HUES6 (cell line): ENCODE measurements around the gene RPRD1B.

Experiments
- H3K27ac ChIP-seq: 2 replicates; pipeline ENCODE4 v1.7.0; 2013; ENCODE audit warnings: low read depth, mild to moderate bottlenecking, low read length, inconsistent platforms
- H3K27me3 ChIP-seq: 2 replicates; pipeline ENCODE4 v1.6.1; 2013; ENCODE audit warnings: low read length; ENCODE audit not compliant: control insufficient read depth, insufficient read depth
- H3K36me3 ChIP-seq: 2 replicates; pipeline ENCODE4 v1.6.1; 2013; ENCODE audit warnings: low read length; ENCODE audit not compliant: control insufficient read depth, insufficient read depth
- H3K4me1 ChIP-seq: 2 replicates; pipeline ENCODE4 v1.6.1; 2013; ENCODE audit warnings: low read length; ENCODE audit not compliant: control insufficient read depth, insufficient read depth
- H3K4me3 ChIP-seq: 2 replicates; pipeline ENCODE4 v1.5.1; 2013; ENCODE audit warnings: low read depth, low read length
- H3K9ac ChIP-seq: one replicate; pipeline ENCODE4 v1.6.1; 2013; ENCODE audit warnings: mild to moderate bottlenecking, low read length
- H3K9me3 ChIP-seq: 2 replicates; pipeline ENCODE4 v1.6.1; 2013; ENCODE audit warnings: low read depth, low read length; ENCODE audit not compliant: control insufficient read depth, insufficient read depth

RPRD1B gene

GRCh38 chr20:38108438-38108985 is 75.0 kb downstream of the RPRD1B start:
- Histone ChIP-seq H3K9me3 (no peaks in the 10 kb centered on the region), H3K4me1 (no peaks in the 10 kb centered on the region), H3K9ac (no peak overlapping the region), H3K27ac (no peak overlapping the region), H3K36me3 (no peaks in the 10 kb centered on the region), H3K4me3 (no peak overlapping the region), H3K27me3 (no peaks in the 10 kb centered on the region)

GRCh38 chr20:38108986-38109541 is 75.5 kb downstream of the RPRD1B start:
- peaks cover 4% of the 10 kb centered on the region for H3K4me1 ChIP-seq
- no peak overlapping the region for H3K27ac ChIP-seq
- no peaks in the 10 kb centered on the region for H3K27me3 ChIP-seq
- no peak overlapping the region for H3K4me3 ChIP-seq
- no peak overlapping the region for H3K9ac ChIP-seq
- H3K36me3 ChIP-seq: no peaks in the 10 kb centered on the region
- no peaks in the 10 kb centered on the region for H3K9me3 ChIP-seq

- H3K9ac ChIP-seq: no peak overlapping the region
Measured at GRCh38 chr20:38109591-38110524, 76.3 kb downstream of the RPRD1B start.

GRCh38 chr20:38110525-38111178 is 77.1 kb downstream of the RPRD1B start:
- Histone ChIP-seq H3K4me1 (peaks cover 4% of the 10 kb centered on the region), H3K4me3 (no peak overlapping the region), H3K27me3 (no peaks in the 10 kb centered on the region), H3K9ac (no peak overlapping the region), H3K27ac (no peak overlapping the region), H3K36me3 (no peaks in the 10 kb centered on the region), H3K9me3 (no peaks in the 10 kb centered on the region)

More at GRCh38 chr20:38109591-38110524, 76.3 kb downstream of the RPRD1B start:
- H3K36me3 ChIP-seq: no peaks in the 10 kb centered on the region
- peaks cover 4% of the 10 kb centered on the region for H3K4me1 ChIP-seq
- no peaks in the 10 kb centered on the region for H3K9me3 ChIP-seq
- no peak overlapping the region for H3K4me3 ChIP-seq
- no peak overlapping the region for H3K27ac ChIP-seq
- no peaks in the 10 kb centered on the region for H3K27me3 ChIP-seq

GRCh38 chr20:38111366-38112232 is 78.1 kb downstream of the RPRD1B start:
- Histone ChIP-seq H3K4me1 (peaks cover 4% of the 10 kb centered on the region), H3K36me3 (no peaks in the 10 kb centered on the region), H3K27ac (no peak overlapping the region), H3K9me3 (no peaks in the 10 kb centered on the region), H3K27me3 (no peaks in the 10 kb centered on the region), H3K9ac (no peak overlapping the region), H3K4me3 (no peak overlapping the region)

- Histone ChIP-seq H3K4me1 (peaks cover 4% of the 10 kb centered on the region), H3K27ac (no peak overlapping the region), H3K9ac (no peak overlapping the region), H3K9me3 (no peaks in the 10 kb centered on the region), H3K4me3 (no peak overlapping the region), H3K27me3 (no peaks in the 10 kb centered on the region), H3K36me3 (no peaks in the 10 kb centered on the region)
Measured at GRCh38 chr20:38112261-38112929, 78.8 kb downstream of the RPRD1B start.

GRCh38 chr20:38112930-38113294 is 79.4 kb downstream of the RPRD1B start:
- Histone ChIP-seq H3K4me1 (peaks cover 4% of the 10 kb centered on the region), H3K36me3 (no peaks in the 10 kb centered on the region), H3K27ac (no peak overlapping the region), H3K4me3 (no peak overlapping the region), H3K9me3 (no peaks in the 10 kb centered on the region), H3K27me3 (no peaks in the 10 kb centered on the region), H3K9ac (no peak overlapping the region)

- Histone ChIP-seq H3K27ac (no peak overlapping the region), H3K9me3 (no peaks in the 10 kb centered on the region)
Measured at GRCh38 chr20:38113401-38114325, 80.1 kb downstream of the RPRD1B start.

GRCh38 chr20:38114353-38114791 is 80.8 kb downstream of the RPRD1B start:
- no peaks in the 10 kb centered on the region for H3K36me3 ChIP-seq
- no peak overlapping the region for H3K9ac ChIP-seq
- H3K27ac ChIP-seq: no peak overlapping the region
- H3K27me3 ChIP-seq: no peaks in the 10 kb centered on the region
- no peak overlapping the region for H3K4me3 ChIP-seq
- peaks cover 4% of the 10 kb centered on the region for H3K4me1 ChIP-seq
- H3K9me3 ChIP-seq: no peaks in the 10 kb centered on the region

More at GRCh38 chr20:38113401-38114325, 80.1 kb downstream of the RPRD1B start:
- no peak overlapping the region for H3K4me3 ChIP-seq
- no peaks in the 10 kb centered on the region for H3K36me3 ChIP-seq
- H3K27me3 ChIP-seq: no peaks in the 10 kb centered on the region
- H3K9ac ChIP-seq: no peak overlapping the region
- peaks cover 4% of the 10 kb centered on the region for H3K4me1 ChIP-seq
